IPS-NIHi11 (cell line): ENCODE measurements around the gene LINC01488.

Experiments
- DNase-seq: peaks from one replicate; pipeline ENCODE4 v3.0.0; 2012; ENCODE audit warnings: mixed read lengths, low spot score

LINC01488 gene

DNA sequence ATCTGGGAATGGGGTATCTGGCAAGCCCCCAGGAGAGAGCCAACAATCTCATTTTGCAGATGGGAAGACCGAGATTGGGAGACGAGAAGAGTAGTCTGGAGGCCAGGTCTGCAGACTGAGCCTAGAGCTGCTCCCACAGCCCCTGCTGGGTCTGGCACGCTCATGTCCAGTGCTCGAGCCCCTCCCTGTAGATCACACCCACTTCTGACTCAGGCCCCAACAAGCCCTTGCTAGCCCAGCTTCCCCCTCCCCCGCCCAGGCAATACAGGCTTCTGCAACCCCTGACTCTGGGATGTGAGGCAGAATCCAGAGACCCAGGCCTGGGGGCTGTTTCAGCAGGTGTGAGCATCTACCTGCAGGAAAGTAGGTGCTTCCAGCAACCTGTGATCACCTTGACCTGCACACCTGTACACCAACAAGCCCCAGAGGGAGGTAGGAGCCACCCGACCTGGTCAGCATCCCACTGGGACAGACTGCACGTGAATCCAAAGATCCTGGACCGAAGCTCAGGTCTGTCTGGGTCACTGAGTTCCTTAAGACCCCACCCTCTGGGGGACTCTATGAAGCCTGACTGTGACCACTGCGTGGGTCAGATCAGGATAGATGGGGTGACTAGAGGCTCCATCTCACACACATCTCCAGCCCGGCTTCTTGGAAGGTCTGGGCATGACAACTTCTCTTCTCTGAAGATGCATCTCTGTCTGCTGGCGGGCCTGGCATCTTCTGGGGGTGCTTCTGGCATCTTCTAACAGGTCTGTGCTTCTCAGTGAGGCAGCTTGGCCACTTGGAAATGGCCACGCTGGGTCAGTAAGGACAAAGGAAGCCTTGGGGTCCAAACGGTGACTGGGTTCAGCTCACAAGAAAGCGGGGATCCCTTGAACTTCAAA lies 29.3 kb downstream of the LINC01488 start:
- DNase-seq = no peak

- DNase-seq = no peak
Observed at GRCh38 chr11:69511358-69512055, 30.0 kb downstream of the LINC01488 start.

- no peak for DNase-seq
Observed at GRCh38 chr11:69512136-69512535, 30.7 kb downstream of the LINC01488 start.

DNA sequence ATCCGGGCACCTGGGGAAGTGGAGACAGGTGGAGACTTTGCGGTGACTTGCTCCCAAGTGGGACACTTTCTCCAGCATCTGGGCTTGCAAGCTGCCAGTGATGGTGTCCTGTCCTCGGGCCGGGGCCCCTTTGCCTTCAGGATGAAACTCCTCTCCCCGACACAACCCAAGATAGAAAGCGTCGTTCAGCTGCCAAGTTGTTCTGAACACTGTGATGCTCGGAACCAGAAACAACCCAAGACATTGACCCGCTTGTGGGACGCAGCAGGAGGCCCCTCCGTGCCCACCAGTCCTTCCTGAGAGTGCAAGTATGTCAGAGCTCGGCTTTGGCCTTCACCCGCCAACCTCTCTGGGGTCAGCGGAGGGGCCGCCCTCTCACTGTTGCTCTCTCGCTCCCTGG lies 31.3 kb downstream of the LINC01488 start:
- DNase-seq = no peak

DNA sequence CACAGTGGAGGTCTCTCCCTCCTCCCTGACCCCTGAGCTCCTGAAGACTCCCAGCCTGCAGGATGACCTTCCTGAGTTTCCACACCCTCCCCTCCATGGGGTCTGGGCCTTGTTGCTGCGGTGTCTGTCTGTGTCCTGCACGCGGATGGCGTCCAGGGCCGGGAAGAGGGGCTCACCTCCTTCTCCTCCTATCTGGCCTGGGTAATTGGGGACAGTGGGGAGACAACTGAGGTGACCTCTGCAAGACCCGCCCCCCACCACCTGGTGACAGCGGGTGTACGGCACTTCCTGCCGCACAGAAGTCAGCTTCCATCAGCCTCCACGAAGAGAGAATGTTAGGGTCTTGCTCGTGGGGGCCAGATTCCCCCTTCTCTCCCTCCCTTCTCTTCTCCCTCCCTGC lies 31.7 kb downstream of the LINC01488 start:
- DNase-seq = no peak

DNA sequence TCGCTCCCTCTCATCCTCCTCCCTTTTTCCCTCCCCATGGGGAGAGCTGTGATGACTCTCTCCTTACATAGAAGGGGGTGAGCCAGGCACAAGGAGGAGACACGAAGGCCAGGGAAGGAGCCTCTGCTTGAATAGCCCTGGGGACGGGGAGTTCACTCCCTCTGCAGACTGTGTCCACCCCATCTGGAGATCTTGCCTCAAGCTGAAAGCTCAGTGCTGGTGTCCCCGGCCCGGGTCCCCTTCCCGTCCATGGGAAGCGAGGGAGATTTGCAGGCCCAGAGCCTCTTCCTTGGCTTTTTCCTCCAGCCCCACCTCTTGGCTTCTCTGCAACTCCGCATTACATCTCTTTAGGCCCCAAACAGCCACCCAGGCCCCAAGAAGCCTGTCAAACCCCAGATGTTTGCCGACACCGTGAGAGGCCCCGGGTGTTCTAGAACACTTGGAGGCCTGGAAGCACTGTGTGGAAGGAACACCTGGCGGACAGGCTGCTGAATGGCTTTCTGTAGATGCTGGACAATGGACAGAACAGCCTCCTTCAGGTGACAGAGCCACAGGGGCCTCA lies 32.3 kb downstream of the LINC01488 start:
- no peak for DNase-seq

GRCh38 chr11:69514771-69515170 lies 33.3 kb downstream of the LINC01488 start:
- no peak for DNase-seq

GRCh38 chr11:69515271-69516245 lies 34.1 kb downstream of the LINC01488 start:
- no peak for DNase-seq

- DNase-seq = no peak
Observed at GRCh38 chr11:69516526-69516925, 35.1 kb downstream of the LINC01488 start.

DNA sequence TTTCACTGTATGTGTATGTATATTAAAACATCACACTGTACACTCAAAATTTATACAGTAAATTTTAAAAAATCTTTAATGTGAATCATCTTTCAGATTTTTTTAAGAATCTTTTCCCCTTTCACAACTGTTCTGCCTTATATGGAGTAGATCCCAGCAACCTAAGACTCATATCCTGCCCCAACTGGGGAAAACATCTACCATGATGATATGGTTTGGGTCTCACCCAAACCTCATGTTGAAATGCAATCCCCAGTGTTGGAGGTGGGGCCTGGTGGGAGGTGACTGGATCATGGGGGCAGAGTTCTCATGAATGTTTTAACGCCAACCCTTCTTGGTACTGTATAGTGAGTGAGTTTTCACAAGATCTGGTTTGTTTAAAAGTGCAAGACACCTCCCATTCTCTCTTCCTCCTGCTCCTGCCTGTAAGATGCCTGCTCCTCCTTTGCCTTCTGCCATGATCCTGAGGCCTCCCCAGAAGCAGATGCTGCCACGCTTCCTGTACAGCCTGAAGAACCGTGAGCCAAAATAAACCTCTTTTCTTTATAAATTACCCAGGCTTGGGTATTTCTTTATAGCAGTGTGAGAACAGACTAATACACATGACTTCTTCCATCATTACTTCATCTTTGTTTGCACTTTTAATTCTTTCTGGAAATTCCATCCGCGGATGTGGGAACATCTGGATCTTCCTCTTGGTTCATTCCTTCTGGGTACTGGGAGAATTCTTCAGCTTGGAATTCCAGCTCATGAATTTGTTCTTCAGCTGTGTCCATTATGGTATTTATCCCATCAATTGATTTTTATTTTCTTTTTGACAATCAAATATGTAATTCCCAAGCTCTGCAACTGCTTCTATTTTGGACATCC lies 36.9 kb downstream of the LINC01488 start:
- DNase-seq = no peak

DNA sequence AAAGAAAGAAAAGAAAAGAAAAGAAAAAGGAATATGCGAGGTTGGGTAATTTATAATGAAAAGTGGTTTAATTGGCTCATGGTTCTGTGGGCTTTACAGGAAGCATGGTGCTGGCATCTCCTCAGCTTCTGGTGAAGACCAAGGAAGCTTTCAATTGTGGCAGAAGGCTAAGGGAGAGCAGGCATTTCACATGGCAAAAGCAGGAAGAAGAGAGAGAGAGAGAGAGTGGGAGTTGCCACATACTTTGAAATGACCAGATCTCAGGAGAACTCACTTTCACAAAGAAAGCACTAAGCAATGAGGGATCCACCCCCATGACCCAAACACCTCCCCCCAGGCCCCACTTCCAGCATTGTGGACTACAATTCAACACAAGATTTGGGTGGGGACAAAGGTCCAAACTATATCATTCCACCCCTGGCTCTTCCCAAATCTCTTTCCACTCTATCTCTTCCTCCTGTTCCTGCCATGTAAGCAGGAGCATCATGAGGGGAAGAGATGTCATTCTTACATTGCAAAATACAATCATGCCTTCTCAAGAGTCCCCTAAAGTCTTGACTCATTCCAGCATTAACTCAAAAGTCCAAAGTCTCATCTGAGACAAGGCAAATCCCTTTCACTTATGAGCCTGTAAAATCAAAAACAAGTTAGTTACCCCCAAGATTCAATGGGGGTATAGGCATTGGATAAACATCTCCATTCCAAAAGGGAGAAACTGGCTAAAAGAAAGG lies 38.9 kb downstream of the LINC01488 start:
- no peak for DNase-seq

- DNase-seq = peak; percentile 67
Observed at GRCh38 chr11:69521457-69521856, 40.0 kb downstream of the LINC01488 start.

DNA sequence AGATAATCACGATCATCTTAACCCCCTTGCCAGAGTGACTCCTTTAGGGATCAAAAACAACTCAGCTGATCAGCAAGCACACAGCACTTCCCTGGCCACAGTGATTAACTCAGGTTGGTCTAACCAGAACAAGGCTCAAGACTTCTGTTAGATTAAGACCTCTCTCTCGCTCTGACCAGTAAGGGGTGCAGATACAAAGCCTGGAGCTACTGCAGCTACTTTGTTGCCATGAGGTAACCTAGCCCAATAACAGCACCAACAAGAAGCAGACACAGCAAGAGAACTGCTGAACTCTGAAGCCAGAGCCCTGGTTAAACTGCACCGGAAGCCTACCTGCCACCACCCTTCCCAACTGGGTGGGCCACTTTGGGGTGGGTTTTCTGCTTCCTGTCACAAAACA lies 42.0 kb downstream of the LINC01488 start:
- no peak for DNase-seq

DNA sequence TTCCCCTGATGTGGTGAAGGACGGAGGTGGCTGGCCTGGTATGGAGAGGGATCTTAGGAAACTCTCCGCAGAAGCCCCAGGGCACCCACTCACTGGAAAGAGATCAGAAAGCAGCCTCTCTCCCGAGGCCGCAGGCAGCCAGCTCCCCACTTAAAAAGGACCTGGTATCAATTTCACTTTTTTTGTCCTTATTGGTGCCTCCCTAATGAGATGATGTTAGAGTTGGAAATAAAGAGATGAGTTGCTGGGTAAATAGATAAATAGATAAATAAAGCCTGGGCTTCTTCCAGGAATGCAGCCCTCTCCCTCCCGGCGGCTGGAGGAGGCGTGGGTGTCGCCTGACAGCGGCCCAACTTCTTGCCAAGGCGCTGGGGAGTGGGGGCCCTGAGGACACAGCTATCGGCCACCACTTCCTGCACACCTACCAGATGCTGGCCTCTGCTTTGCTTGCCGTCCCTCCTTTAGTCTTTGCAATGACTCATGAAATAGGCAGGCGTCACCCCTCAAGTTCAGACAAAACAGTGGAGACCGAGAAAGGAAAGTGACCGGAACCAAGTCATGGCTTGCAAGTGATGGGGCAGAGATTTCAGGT lies 42.9 kb downstream of the LINC01488 start:
- DNase-seq = no peak

DNA sequence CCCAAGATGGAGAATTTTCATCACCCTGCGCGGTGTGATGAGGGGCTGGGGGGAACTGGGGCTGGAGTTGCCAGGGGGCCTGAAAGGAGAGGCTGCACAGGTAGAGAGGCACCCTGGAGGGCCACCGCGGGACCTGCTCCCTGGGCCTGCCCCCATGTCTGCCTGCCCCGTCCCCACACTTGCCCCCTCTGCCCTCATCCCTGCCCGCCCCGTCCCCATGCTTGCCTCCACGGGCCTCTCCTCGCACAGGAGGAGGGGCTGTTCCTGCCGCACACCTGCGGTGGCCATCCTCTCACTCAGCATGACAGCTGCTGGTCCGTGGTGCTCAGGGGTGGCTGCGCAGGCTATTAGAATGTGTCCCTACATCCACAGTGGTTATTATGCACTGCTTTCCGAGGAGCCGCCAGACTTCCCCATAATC lies 43.5 kb downstream of the LINC01488 start:
- no peak for DNase-seq

- DNase-seq = no peak
Observed at GRCh38 chr11:69525516-69526452, 44.3 kb downstream of the LINC01488 start.

- DNase-seq = no peak
Observed at GRCh38 chr11:69526453-69526810, 45.0 kb downstream of the LINC01488 start.

DNA sequence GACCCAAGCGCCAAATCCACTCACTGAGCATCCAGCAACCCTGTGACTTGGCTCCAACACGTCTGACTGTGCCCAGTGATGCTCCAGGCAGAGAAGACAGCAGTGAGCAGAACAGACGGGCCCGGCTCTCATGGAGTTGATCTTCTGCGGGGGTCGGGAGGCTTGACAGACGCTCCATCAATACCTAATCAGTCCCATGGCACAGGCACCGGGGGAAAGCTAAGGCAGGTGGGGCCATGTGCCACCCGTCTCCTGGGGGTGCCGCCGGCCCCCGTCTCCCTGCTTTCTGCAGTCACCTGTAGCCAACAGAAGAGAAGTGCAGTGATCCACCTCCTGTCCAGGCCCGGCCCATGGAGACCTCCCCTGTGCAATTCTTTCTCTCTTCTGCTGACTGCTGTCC lies 47.5 kb downstream of the LINC01488 start:
- DNase-seq = no peak
